HG02642 (cell line): Measurements from ENCODE around the gene SIMC1.
A peak's percentile ranks its signal among the peaks of the same experiment; 100 is the strongest.
"Not testable (repeated sequence)": the region's sequence is repeated elsewhere in the genome, so short reads cannot be mapped to it uniquely, and the experiment has no call there.

Experiments
- ATAC-seq: cut with Tn5 transposase; IDR thresholded peaks from one replicate; pipeline ENCODE4 v1.9.1; 2021; ENCODE audit warnings: mild to moderate bottlenecking; ENCODE audit not compliant: unreplicated experiment, poor library complexity

SIMC1 gene

GRCh38 chr5:176214466-176215021, 23.7 kb upstream of the SIMC1 start:
- not testable (repeated sequence) for ATAC-seq

- ATAC-seq: not testable (repeated sequence)
Measured at GRCh38 chr5:176216393-176216916, 21.8 kb upstream of the SIMC1 start.

GRCh38 chr5:176217188-176217729, 21.0 kb upstream of the SIMC1 start:
- not testable (repeated sequence) for ATAC-seq

- ATAC-seq: not testable (repeated sequence)
Measured at GRCh38 chr5:176217764-176218163, 20.5 kb upstream of the SIMC1 start.

- not testable (repeated sequence) for ATAC-seq
Measured at GRCh38 chr5:176222006-176222405, 16.2 kb upstream of the SIMC1 start.

- ATAC-seq: not testable (repeated sequence)
Measured at GRCh38 chr5:176228358-176228757, 9.9 kb upstream of the SIMC1 start.

- not testable (repeated sequence) for ATAC-seq
Measured at GRCh38 chr5:176233253-176233652, 5.0 kb upstream of the SIMC1 start.

- ATAC-seq: not testable (repeated sequence)
Measured at GRCh38 chr5:176235155-176235554, 3.1 kb upstream of the SIMC1 start.

- peak; percentile 52 for ATAC-seq
Measured at GRCh38 chr5:176238645-176239283, 540 bp downstream of the SIMC1 start.

GRCh38 chr5:176239304-176239703, 1.1 kb downstream of the SIMC1 start:
- not testable (repeated sequence) for ATAC-seq

- ATAC-seq: not testable (repeated sequence)
Measured at GRCh38 chr5:176244318-176244717, 6.1 kb downstream of the SIMC1 start.

GRCh38 chr5:176245074-176245473, 6.8 kb downstream of the SIMC1 start:
- not testable (repeated sequence) for ATAC-seq

GRCh38 chr5:176245489-176245888, 7.3 kb downstream of the SIMC1 start:
- ATAC-seq: not testable (repeated sequence)

GRCh38 chr5:176250691-176251090, 12.5 kb downstream of the SIMC1 start:
- ATAC-seq: not testable (repeated sequence)

- not testable (repeated sequence) for ATAC-seq
Measured at GRCh38 chr5:176252171-176252570, 13.9 kb downstream of the SIMC1 start.

- ATAC-seq: not testable (repeated sequence)
Measured at GRCh38 chr5:176253370-176254065, 15.3 kb downstream of the SIMC1 start.

- not testable (repeated sequence) for ATAC-seq
Measured at GRCh38 chr5:176254066-176254393, 15.8 kb downstream of the SIMC1 start.

- ATAC-seq: not testable (repeated sequence)
Measured at GRCh38 chr5:176257871-176258505, 19.8 kb downstream of the SIMC1 start.

GRCh38 chr5:176260682-176261081, 22.5 kb downstream of the SIMC1 start:
- not testable (repeated sequence) for ATAC-seq

GRCh38 chr5:176266448-176266847, 28.2 kb downstream of the SIMC1 start:
- not testable (repeated sequence) for ATAC-seq
